ENCODE data around the gene MET.
"Not testable (repeated sequence)": the region's sequence is repeated elsewhere in the genome, so short reads cannot be mapped to it uniquely, and the experiment has no call there.

MET gene

GRCh38 chr7:116813371-116813770, 141.4 kb downstream of the MET start:
- not testable (repeated sequence) for H3K4me3 ChIP-seq (ENCODE audit: insufficient read depth, low read depth, low read length); H3K27me3 ChIP-seq (ENCODE audit: control insufficient read depth, insufficient read depth, low read length, poor library complexity, severe bottlenecking); H3K9me3 ChIP-seq (ENCODE audit: control insufficient read depth, low read length); H3K36me3 ChIP-seq (ENCODE audit: control insufficient read depth, insufficient read depth, low read length); H3K4me1 ChIP-seq (ENCODE audit: control insufficient read depth, insufficient read depth, low read length); H3K27ac ChIP-seq (ENCODE audit: insufficient read depth, low read depth, low read length, poor library complexity, severe bottlenecking)
- WGBS, 2 experiments: 89 to 93% methylated on average over 3 of the region's 3 CpGs

GRCh38 chr7:116815041-116815440, 143.0 kb downstream of the MET start:
- Histone ChIP-seq H3K27me3 (ENCODE audit: control insufficient read depth, insufficient read depth, low read length, poor library complexity, severe bottlenecking) (no peaks in the 10 kb centered on the region), H3K36me3 (ENCODE audit: control insufficient read depth, insufficient read depth, low read length) (no peaks in the 10 kb centered on the region), H3K9me3 (ENCODE audit: control insufficient read depth, low read length) (no peaks in the 10 kb centered on the region), H3K4me3 (ENCODE audit: insufficient read depth, low read depth, low read length) (no peak overlapping the region), H3K27ac (ENCODE audit: insufficient read depth, low read depth, low read length, poor library complexity, severe bottlenecking) (no peak overlapping the region), H3K4me1 (ENCODE audit: control insufficient read depth, insufficient read depth, low read length) (no peaks in the 10 kb centered on the region)
- 88 to 91% methylated on average over 3 of the region's 3 CpGs for WGBS, 2 experiments

- H3K4me1 ChIP-seq (ENCODE audit: control insufficient read depth, insufficient read depth, low read length): no peaks in the 10 kb centered on the region
- 76 to 87% methylated on average over 3 of the region's 3 CpGs for WGBS, 2 experiments
- no peak overlapping the region for H3K27ac ChIP-seq (ENCODE audit: insufficient read depth, low read depth, low read length, poor library complexity, severe bottlenecking)
- H3K4me3 ChIP-seq (ENCODE audit: insufficient read depth, low read depth, low read length): no peak overlapping the region
- no peaks in the 10 kb centered on the region for H3K9me3 ChIP-seq (ENCODE audit: control insufficient read depth, low read length)
- no peaks in the 10 kb centered on the region for H3K27me3 ChIP-seq (ENCODE audit: control insufficient read depth, insufficient read depth, low read length, poor library complexity, severe bottlenecking)
- H3K36me3 ChIP-seq (ENCODE audit: control insufficient read depth, insufficient read depth, low read length): no peaks in the 10 kb centered on the region
Measured at GRCh38 chr7:116820149-116820548, 148.2 kb downstream of the MET start.

- H3K4me1 ChIP-seq (ENCODE audit: control insufficient read depth, insufficient read depth, low read length); H3K27me3 ChIP-seq (ENCODE audit: control insufficient read depth, insufficient read depth, low read length, poor library complexity, severe bottlenecking); H3K4me3 ChIP-seq (ENCODE audit: insufficient read depth, low read depth, low read length); H3K36me3 ChIP-seq (ENCODE audit: control insufficient read depth, insufficient read depth, low read length); H3K9me3 ChIP-seq (ENCODE audit: control insufficient read depth, low read length); H3K27ac ChIP-seq (ENCODE audit: insufficient read depth, low read depth, low read length, poor library complexity, severe bottlenecking): not testable (repeated sequence)
- WGBS, 2 experiments: 88 to 95% methylated on average over 4 of the region's 4 CpGs
Measured at GRCh38 chr7:116821647-116822046, 149.7 kb downstream of the MET start.

- Histone ChIP-seq H3K9me3 (ENCODE audit: control insufficient read depth, low read length) (no peaks in the 10 kb centered on the region), H3K4me1 (ENCODE audit: control insufficient read depth, insufficient read depth, low read length) (no peaks in the 10 kb centered on the region)
Measured at GRCh38 chr7:116824449-116824848, 152.5 kb downstream of the MET start.

GRCh38 chr7:116828281-116828680, 156.3 kb downstream of the MET start:
- Histone ChIP-seq H3K27me3 (ENCODE audit: control insufficient read depth, insufficient read depth, low read length, poor library complexity, severe bottlenecking) (no peaks in the 10 kb centered on the region), H3K4me1 (ENCODE audit: control insufficient read depth, insufficient read depth, low read length) (no peaks in the 10 kb centered on the region), H3K4me3 (ENCODE audit: insufficient read depth, low read depth, low read length) (no peak overlapping the region), H3K36me3 (ENCODE audit: control insufficient read depth, insufficient read depth, low read length) (no peaks in the 10 kb centered on the region), H3K9me3 (ENCODE audit: control insufficient read depth, low read length) (no peaks in the 10 kb centered on the region), H3K27ac (ENCODE audit: insufficient read depth, low read depth, low read length, poor library complexity, severe bottlenecking) (no peak overlapping the region)
- 85 to 93% methylated on average over 4 of the region's 4 CpGs for WGBS, 2 experiments

More at GRCh38 chr7:116824449-116824848, 152.5 kb downstream of the MET start:
- Histone ChIP-seq H3K36me3 (ENCODE audit: control insufficient read depth, insufficient read depth, low read length) (no peaks in the 10 kb centered on the region), H3K27me3 (ENCODE audit: control insufficient read depth, insufficient read depth, low read length, poor library complexity, severe bottlenecking) (no peaks in the 10 kb centered on the region), H3K27ac (ENCODE audit: insufficient read depth, low read depth, low read length, poor library complexity, severe bottlenecking) (no peak overlapping the region), H3K4me3 (ENCODE audit: insufficient read depth, low read depth, low read length) (no peak overlapping the region)

- no peak overlapping the region for H3K4me3 ChIP-seq (ENCODE audit: insufficient read depth, low read depth, low read length)
- H3K27me3 ChIP-seq (ENCODE audit: control insufficient read depth, insufficient read depth, low read length, poor library complexity, severe bottlenecking): no peaks in the 10 kb centered on the region
- H3K27ac ChIP-seq (ENCODE audit: insufficient read depth, low read depth, low read length, poor library complexity, severe bottlenecking): no peak overlapping the region
- H3K4me1 ChIP-seq (ENCODE audit: control insufficient read depth, insufficient read depth, low read length): no peaks in the 10 kb centered on the region
- no peaks in the 10 kb centered on the region for H3K9me3 ChIP-seq (ENCODE audit: control insufficient read depth, low read length)
- 92 to 94% methylated on average over 3 of the region's 3 CpGs for WGBS, 2 experiments
- H3K36me3 ChIP-seq (ENCODE audit: control insufficient read depth, insufficient read depth, low read length): no peaks in the 10 kb centered on the region
Measured at GRCh38 chr7:116829041-116829440, 157.0 kb downstream of the MET start.

GRCh38 chr7:116829493-116829892, 157.5 kb downstream of the MET start:
- H3K4me1 ChIP-seq (ENCODE audit: control insufficient read depth, insufficient read depth, low read length): no peaks in the 10 kb centered on the region
- no peaks in the 10 kb centered on the region for H3K9me3 ChIP-seq (ENCODE audit: control insufficient read depth, low read length)
- no peak overlapping the region for H3K4me3 ChIP-seq (ENCODE audit: insufficient read depth, low read depth, low read length)
- no peak overlapping the region for H3K27ac ChIP-seq (ENCODE audit: insufficient read depth, low read depth, low read length, poor library complexity, severe bottlenecking)
- H3K36me3 ChIP-seq (ENCODE audit: control insufficient read depth, insufficient read depth, low read length): no peaks in the 10 kb centered on the region
- no peaks in the 10 kb centered on the region for H3K27me3 ChIP-seq (ENCODE audit: control insufficient read depth, insufficient read depth, low read length, poor library complexity, severe bottlenecking)

GRCh38 chr7:116832692-116833091, 160.7 kb downstream of the MET start:
- Histone ChIP-seq H3K9me3 (ENCODE audit: control insufficient read depth, low read length) (no peaks in the 10 kb centered on the region), H3K4me3 (ENCODE audit: insufficient read depth, low read depth, low read length) (no peak overlapping the region), H3K27me3 (ENCODE audit: control insufficient read depth, insufficient read depth, low read length, poor library complexity, severe bottlenecking) (no peaks in the 10 kb centered on the region), H3K36me3 (ENCODE audit: control insufficient read depth, insufficient read depth, low read length) (no peaks in the 10 kb centered on the region), H3K4me1 (ENCODE audit: control insufficient read depth, insufficient read depth, low read length) (no peaks in the 10 kb centered on the region), H3K27ac (ENCODE audit: insufficient read depth, low read depth, low read length, poor library complexity, severe bottlenecking) (no peak overlapping the region)
- 90 to 95% methylated on average over 1 of the region's 2 CpGs for WGBS, 2 experiments

- WGBS, 2 experiments: 92 to 95% methylated on average over 8 of the region's 9 CpGs
- Histone ChIP-seq H3K27me3 (ENCODE audit: control insufficient read depth, insufficient read depth, low read length, poor library complexity, severe bottlenecking) (no peaks in the 10 kb centered on the region), H3K27ac (ENCODE audit: insufficient read depth, low read depth, low read length, poor library complexity, severe bottlenecking) (no peak overlapping the region), H3K4me3 (ENCODE audit: insufficient read depth, low read depth, low read length) (no peak overlapping the region), H3K36me3 (ENCODE audit: control insufficient read depth, insufficient read depth, low read length) (no peaks in the 10 kb centered on the region), H3K4me1 (ENCODE audit: control insufficient read depth, insufficient read depth, low read length) (no peaks in the 10 kb centered on the region), H3K9me3 (ENCODE audit: control insufficient read depth, low read length) (no peaks in the 10 kb centered on the region)
Measured at GRCh38 chr7:116834815-116835504, 163.0 kb downstream of the MET start.

- Histone ChIP-seq H3K27ac (ENCODE audit: insufficient read depth, low read depth, low read length, poor library complexity, severe bottlenecking) (no peak overlapping the region), H3K4me1 (ENCODE audit: control insufficient read depth, insufficient read depth, low read length) (no peaks in the 10 kb centered on the region), H3K9me3 (ENCODE audit: control insufficient read depth, low read length) (no peaks in the 10 kb centered on the region), H3K27me3 (ENCODE audit: control insufficient read depth, insufficient read depth, low read length, poor library complexity, severe bottlenecking) (no peaks in the 10 kb centered on the region), H3K36me3 (ENCODE audit: control insufficient read depth, insufficient read depth, low read length) (no peaks in the 10 kb centered on the region), H3K4me3 (ENCODE audit: insufficient read depth, low read depth, low read length) (no peak overlapping the region)
- WGBS, 2 experiments: 96% methylated on average over 2 of the region's 2 CpGs
Measured at GRCh38 chr7:116836048-116836447, 164.1 kb downstream of the MET start.
